GM12878 (cell line): ENCODE measurements around the gene WBP4. TPM values are rescaled to one million over a fixed set of nuclear protein-coding genes. Genes with fewer than 3 reads are reported as not detected.

Experiments
- ASH2L ChIP-seq: fragments of 300-600, 200-600 bp; sonication (generic); IDR thresholded peaks from 2 replicates; pipeline ENCODE4 v1.6.1; 2017; ENCODE audit warnings: low read depth, mild to moderate bottlenecking, borderline replicate concordance
- BHLHE40 ChIP-seq, 2 experiments: fragments of 450-650 bp in 1 of 2; IDR thresholded peaks; 2 replicates each; pipeline ENCODE4 v1.6.1; 2011 to 2017; ENCODE audit warnings: low read depth in 2 of 2, borderline replicate concordance in 1 of 2, improper control_type of control experiment in 1 of 2, low read length in 1 of 2, mild to moderate bottlenecking in 1 of 2
- CBX5 ChIP-seq: sonication (generic); IDR thresholded peaks from 2 replicates; pipeline ENCODE4 v1.6.1; 2016; ENCODE audit warnings: low read depth, moderate library complexity, mild to moderate bottlenecking, inconsistent platforms
- CHD2 ChIP-seq: IDR thresholded peaks from 2 replicates; pipeline ENCODE4 v1.6.1; 2011; ENCODE audit warnings: low read depth, low read length, improper control_type of control experiment, borderline replicate concordance
- CREB1 ChIP-seq: IDR thresholded peaks from 2 replicates; pipeline ENCODE4 v1.6.1; 2012; ENCODE audit warnings: low read depth, mild to moderate bottlenecking, inconsistent platforms
- EGR1 ChIP-seq, 2 experiments: IDR thresholded peaks; 1 replicate in 1 of 2; 2 replicates in 1 of 2; pipeline ENCODE4 v1.6.1; 2011 to 2012; ENCODE audit warnings: low read depth in 2 of 2, low read length in 2 of 2, borderline replicate concordance in 1 of 2, mild to moderate bottlenecking in 1 of 2, moderate library complexity in 1 of 2
- KAT2A ChIP-seq: conservative IDR thresholded peaks from 2 replicates; pipeline ENCODE4 v1.6.1; 2011; ENCODE audit warnings: low read depth, low read length; ENCODE audit not compliant: control insufficient read depth
- NBN ChIP-seq: fragments of 450-650 bp; IDR thresholded peaks from 2 replicates; pipeline ENCODE4 v1.6.1; 2016
- NFIC ChIP-seq: IDR thresholded peaks from 2 replicates; pipeline ENCODE4 v1.6.1; 2012; ENCODE audit warnings: low read depth, mild to moderate bottlenecking, inconsistent platforms, low read length, moderate library complexity
- NR2C1 ChIP-seq: fragments of 450-650 bp; IDR thresholded peaks from 2 replicates; pipeline ENCODE4 v1.6.1; 2017; ENCODE audit warnings: antibody characterized with exemption, mild to moderate bottlenecking, moderate library complexity
- PML ChIP-seq: IDR thresholded peaks from 2 replicates; pipeline ENCODE4 v1.6.1; 2012; ENCODE audit warnings: low read length, inconsistent platforms
- RFX5 ChIP-seq: IDR thresholded peaks from 2 replicates; pipeline ENCODE4 v1.6.1; 2011; ENCODE audit warnings: low read depth, low read length, improper control_type of control experiment
- SIN3A ChIP-seq: IDR thresholded peaks from 2 replicates; pipeline ENCODE4 v1.6.1; 2012; ENCODE audit warnings: low read depth, low read length, improper control_type of control experiment
- SIX5 ChIP-seq: IDR thresholded peaks from 2 replicates; pipeline ENCODE4 v1.6.1; 2011; ENCODE audit warnings: mild to moderate bottlenecking, low read depth, low read length, moderate library complexity; ENCODE audit not compliant: severe bottlenecking
- SMC3 ChIP-seq: IDR thresholded peaks from 2 replicates; pipeline ENCODE4 v1.6.1; 2011; ENCODE audit warnings: low read length, improper control_type of control experiment, borderline replicate concordance
- SUZ12 ChIP-seq: fragments of 200-600 bp; sonication (generic); IDR thresholded peaks from one replicate; pipeline ENCODE4 v1.6.1; 2018; ENCODE audit warnings: antibody characterized with exemption, mild to moderate bottlenecking; ENCODE audit not compliant: unreplicated experiment
- TARDBP ChIP-seq: IDR thresholded peaks from 2 replicates; pipeline ENCODE4 v1.6.1; 2016; ENCODE audit warnings: borderline replicate concordance
- TCF12 ChIP-seq: IDR thresholded peaks from 2 replicates; pipeline ENCODE4 v1.6.1; 2011; ENCODE audit warnings: low read depth, mild to moderate bottlenecking, low read length
- TCF3 ChIP-seq: IDR thresholded peaks from 2 replicates; pipeline ENCODE4 v1.6.1; 2012; ENCODE audit warnings: low read depth, mild to moderate bottlenecking, low read length, borderline replicate concordance; ENCODE audit not compliant: insufficient read depth
- ZBED1 ChIP-seq: IDR thresholded peaks from 2 replicates; pipeline ENCODE4 v1.6.1; 2016; ENCODE audit warnings: borderline replicate concordance
- ZNF622 ChIP-seq: fragments of 450-650 bp; IDR thresholded peaks from 2 replicates; pipeline ENCODE4 v1.6.1; 2017; ENCODE audit warnings: mild to moderate bottlenecking, inconsistent platforms
- polyA plus RNA-seq, 11 experiments: library from polyadenylated mRNA; depleted of rRNA in 4 of 11; unstranded in 6 of 11; stranded (reverse) in 5 of 11; fragments of >200 nt; fragmentation: Nextera tagmentation in 4 of 11; fragmentation: Illumina TruSeq in 1 of 11; extraction: Ambion mirVana in 4 of 11; extraction: Trizol in 1 of 11; gene quantifications; 1 replicate in 1 of 11; 2 replicates in 10 of 11; pipeline versions ENCODE4 v1.2.1 to v1.2.3, GENCODE V29; 2011 to 2016; ENCODE audit warnings: inconsistent platforms in 2 of 11, missing spikeins in 2 of 11, low read depth in 1 of 11
- total RNA-seq, 4 experiments: library from RNA; depleted of rRNA in 3 of 4; stranded (reverse); fragments of >200 nt in 3 of 4; fragmentation: Illumina TruSeq in 1 of 4; extraction: Trizol in 1 of 4; gene quantifications; 2 replicates each; pipeline versions ENCODE4 v1.2.1 to v1.2.3, GENCODE V29; 2013 to 2021
- TF ChIP-seq, protein P1 (sequence below): fragments of 450-650 bp; IDR thresholded peaks from 2 replicates; pipeline ENCODE4 v1.6.1; 2018; ENCODE audit warnings: borderline replicate concordance, mild to moderate bottlenecking; ENCODE audit not compliant: partially characterized antibody
- TF ChIP-seq, protein P2 (sequence below): fragments of 450-650 bp; IDR thresholded peaks from 2 replicates; pipeline ENCODE4 v1.6.1; 2016; ENCODE audit warnings: mild to moderate bottlenecking
- TF ChIP-seq, protein P3 (sequence below): fragments of 450-650 bp; formaldehyde crosslinking; IDR thresholded peaks from 2 replicates; pipeline ENCODE4 v1.4.0; 2020; ENCODE audit warnings: mild to moderate bottlenecking, moderate library complexity

Gene WBP4
- total and polyA plus RNA-seq, 10 of the 15 experiments (the other 5 are each of a cell fraction or from before 2014, with no cell fraction given) = 7.4 to 21.6 (median 14.2) TPM

DNA sequence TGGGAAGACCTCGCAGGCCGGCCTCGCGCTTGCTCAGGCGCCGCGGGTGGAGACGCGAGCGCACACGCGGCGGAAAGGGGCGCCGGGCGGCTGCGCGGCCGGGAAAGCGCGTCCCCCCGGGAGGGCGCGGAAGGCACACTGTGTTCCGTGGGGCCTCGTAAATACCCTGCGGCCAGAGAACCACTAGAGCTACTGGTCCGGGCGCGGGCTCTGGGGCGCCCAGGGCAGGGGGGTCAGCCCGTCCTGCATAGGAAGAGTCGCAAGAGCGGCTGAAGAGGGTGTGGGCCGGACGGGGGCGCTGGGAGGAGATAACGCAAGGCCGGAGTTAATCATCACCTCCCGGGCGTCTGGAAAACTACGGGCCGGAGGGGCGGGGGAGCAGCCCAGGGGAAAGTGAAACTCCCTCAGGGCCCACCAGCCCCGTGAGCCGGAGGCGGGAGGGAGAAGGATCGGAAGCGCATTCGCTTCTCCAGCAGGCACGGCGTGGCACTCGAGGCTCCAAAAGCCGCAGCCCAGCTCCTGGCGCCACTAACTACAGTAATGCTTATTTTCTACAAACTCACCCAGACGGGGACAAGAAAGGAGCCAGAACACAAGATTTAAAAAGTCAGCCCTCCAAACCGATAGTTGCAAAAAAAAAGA lies 1.1 kb upstream of the WBP4 start (continued):
- TF ChIP-seq SIX5 (no peak), KAT2A (no peak), NFIC (0 out of 2 replicates have a peak, but pooled peaks have one; percentile 7), EGR1 (IDR thresholded peaks at IDR 0.05; ENCODE audit: borderline replicate concordance in 1 of 2, low read depth in 2 of 2, low read length in 2 of 2) (peak in 1 of 2 experiments; percentile 47; a peak in 1 of 3 replicates), CHD2 (no peak; the same call in 1 of the 2 replicates), NBN (peak; percentile 76; the same call in 1 of the 2 replicates), CREB1 (no peak), TARDBP (no peak), NR2C1 (no peak), ASH2L (0 out of 2 replicates have a peak, but pooled peaks have one; percentile 83), SUZ12 (no peak), TCF3 (0 out of 2 replicates have a peak, but pooled peaks have one; percentile 25), BHLHE40 (IDR thresholded peaks at IDR 0.05; ENCODE audit: borderline replicate concordance in 1 of 2, low read depth in 2 of 2, low read length in 1 of 2) (peak in 1 of 2 experiments; percentile 50; a peak in 2 of 4 replicates), PML (no peak; the same call in 1 of the 2 replicates), RFX5 (no peak), ZBED1 (no peak), ZNF622 (no peak), SIN3A (peak; percentile 48; the same call in 1 of the 2 replicates), TCF12 (no peak), SMC3 (no peak), CBX5 (peak; percentile 6; the same call in 1 of the 2 replicates)
- TF ChIP-seq, protein P1, sequence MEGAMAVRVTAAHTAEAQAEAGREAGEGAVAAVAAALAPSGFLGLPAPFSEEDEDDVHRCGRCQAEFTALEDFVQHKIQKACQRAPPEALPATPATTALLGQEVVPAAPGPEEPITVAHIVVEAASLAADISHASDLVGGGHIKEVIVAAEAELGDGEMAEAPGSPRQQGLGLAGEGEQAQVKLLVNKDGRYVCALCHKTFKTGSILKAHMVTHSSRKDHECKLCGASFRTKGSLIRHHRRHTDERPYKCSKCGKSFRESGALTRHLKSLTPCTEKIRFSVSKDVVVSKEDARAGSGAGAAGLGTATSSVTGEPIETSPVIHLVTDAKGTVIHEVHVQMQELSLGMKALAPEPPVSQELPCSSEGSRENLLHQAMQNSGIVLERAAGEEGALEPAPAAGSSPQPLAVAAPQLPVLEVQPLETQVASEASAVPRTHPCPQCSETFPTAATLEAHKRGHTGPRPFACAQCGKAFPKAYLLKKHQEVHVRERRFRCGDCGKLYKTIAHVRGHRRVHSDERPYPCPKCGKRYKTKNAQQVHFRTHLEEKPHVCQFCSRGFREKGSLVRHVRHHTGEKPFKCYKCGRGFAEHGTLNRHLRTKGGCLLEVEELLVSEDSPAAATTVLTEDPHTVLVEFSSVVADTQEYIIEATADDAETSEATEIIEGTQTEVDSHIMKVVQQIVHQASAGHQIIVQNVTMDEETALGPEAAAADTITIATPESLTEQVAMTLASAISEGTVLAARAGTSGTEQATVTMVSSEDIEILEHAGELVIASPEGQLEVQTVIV = no peak
- TF ChIP-seq, protein P2, sequence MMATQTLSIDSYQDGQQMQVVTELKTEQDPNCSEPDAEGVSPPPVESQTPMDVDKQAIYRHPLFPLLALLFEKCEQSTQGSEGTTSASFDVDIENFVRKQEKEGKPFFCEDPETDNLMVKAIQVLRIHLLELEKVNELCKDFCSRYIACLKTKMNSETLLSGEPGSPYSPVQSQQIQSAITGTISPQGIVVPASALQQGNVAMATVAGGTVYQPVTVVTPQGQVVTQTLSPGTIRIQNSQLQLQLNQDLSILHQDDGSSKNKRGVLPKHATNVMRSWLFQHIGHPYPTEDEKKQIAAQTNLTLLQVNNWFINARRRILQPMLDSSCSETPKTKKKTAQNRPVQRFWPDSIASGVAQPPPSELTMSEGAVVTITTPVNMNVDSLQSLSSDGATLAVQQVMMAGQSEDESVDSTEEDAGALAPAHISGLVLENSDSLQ = no peak
- TF ChIP-seq, protein P3, sequence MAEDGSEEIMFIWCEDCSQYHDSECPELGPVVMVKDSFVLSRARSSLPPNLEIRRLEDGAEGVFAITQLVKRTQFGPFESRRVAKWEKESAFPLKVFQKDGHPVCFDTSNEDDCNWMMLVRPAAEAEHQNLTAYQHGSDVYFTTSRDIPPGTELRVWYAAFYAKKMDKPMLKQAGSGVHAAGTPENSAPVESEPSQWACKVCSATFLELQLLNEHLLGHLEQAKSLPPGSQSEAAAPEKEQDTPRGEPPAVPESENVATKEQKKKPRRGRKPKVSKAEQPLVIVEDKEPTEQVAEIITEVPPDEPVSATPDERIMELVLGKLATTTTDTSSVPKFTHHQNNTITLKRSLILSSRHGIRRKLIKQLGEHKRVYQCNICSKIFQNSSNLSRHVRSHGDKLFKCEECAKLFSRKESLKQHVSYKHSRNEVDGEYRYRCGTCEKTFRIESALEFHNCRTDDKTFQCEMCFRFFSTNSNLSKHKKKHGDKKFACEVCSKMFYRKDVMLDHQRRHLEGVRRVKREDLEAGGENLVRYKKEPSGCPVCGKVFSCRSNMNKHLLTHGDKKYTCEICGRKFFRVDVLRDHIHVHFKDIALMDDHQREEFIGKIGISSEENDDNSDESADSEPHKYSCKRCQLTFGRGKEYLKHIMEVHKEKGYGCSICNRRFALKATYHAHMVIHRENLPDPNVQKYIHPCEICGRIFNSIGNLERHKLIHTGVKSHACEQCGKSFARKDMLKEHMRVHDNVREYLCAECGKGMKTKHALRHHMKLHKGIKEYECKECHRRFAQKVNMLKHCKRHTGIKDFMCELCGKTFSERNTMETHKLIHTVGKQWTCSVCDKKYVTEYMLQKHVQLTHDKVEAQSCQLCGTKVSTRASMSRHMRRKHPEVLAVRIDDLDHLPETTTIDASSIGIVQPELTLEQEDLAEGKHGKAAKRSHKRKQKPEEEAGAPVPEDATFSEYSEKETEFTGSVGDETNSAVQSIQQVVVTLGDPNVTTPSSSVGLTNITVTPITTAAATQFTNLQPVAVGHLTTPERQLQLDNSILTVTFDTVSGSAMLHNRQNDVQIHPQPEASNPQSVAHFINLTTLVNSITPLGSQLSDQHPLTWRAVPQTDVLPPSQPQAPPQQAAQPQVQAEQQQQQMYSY (CRISPR knock-in tag) = no peak
